NCI-H146 treated with DMSO at 0.1 percent for 48 hours (cell line): ENCODE data around the gene CCDC136.

Experiments
- DNase-seq: peaks from one replicate; lab custom pipeline; 2025; ENCODE audit not compliant: unreplicated experiment; lab: John Stamatoyannopoulos, UW

Gene CCDC136

GRCh38 chr7:128831178-128831993 lies 39.6 kb downstream of the CCDC136 start:
- no peak for DNase-seq

- DNase-seq: no peak
Measured at GRCh38 chr7:128831994-128832879, 40.5 kb downstream of the CCDC136 start.

GRCh38 chr7:128832880-128833147 lies 41.0 kb downstream of the CCDC136 start:
- DNase-seq: no peak

- DNase-seq: no peak
Measured at GRCh38 chr7:128833148-128833945, 41.6 kb downstream of the CCDC136 start.

GRCh38 chr7:128833946-128834325 lies 42.2 kb downstream of the CCDC136 start:
- no peak for DNase-seq

GRCh38 chr7:128835231-128835751 lies 43.5 kb downstream of the CCDC136 start:
- no peak for DNase-seq

- DNase-seq: no peak
Measured at GRCh38 chr7:128835790-128836641, 44.2 kb downstream of the CCDC136 start.

- DNase-seq: no peak
Measured at GRCh38 chr7:128836729-128837348, 45.1 kb downstream of the CCDC136 start.

- no peak for DNase-seq
Measured at GRCh38 chr7:128837521-128837921, 45.8 kb downstream of the CCDC136 start.

GRCh38 chr7:128838109-128838779 lies 46.5 kb downstream of the CCDC136 start:
- no peak for DNase-seq

GRCh38 chr7:128838981-128839731 lies 47.4 kb downstream of the CCDC136 start:
- DNase-seq: no peak

GRCh38 chr7:128839751-128840177 lies 48.0 kb downstream of the CCDC136 start:
- no peak for DNase-seq

- no peak for DNase-seq
Measured at GRCh38 chr7:128840326-128841170, 48.8 kb downstream of the CCDC136 start.

GRCh38 chr7:128841171-128841690 lies 49.5 kb downstream of the CCDC136 start:
- no peak for DNase-seq

GRCh38 chr7:128841921-128842673 lies 50.3 kb downstream of the CCDC136 start:
- DNase-seq: no peak
